Measurements from ENCODE around the gene SCGB3A2. TPM values are rescaled to one million over a fixed set of nuclear protein-coding genes. Genes with fewer than 3 reads are reported as not detected.

The SCGB3A2 gene
- polyA plus RNA-seq, 1 donor from 2014 or later = not detected

DNA sequence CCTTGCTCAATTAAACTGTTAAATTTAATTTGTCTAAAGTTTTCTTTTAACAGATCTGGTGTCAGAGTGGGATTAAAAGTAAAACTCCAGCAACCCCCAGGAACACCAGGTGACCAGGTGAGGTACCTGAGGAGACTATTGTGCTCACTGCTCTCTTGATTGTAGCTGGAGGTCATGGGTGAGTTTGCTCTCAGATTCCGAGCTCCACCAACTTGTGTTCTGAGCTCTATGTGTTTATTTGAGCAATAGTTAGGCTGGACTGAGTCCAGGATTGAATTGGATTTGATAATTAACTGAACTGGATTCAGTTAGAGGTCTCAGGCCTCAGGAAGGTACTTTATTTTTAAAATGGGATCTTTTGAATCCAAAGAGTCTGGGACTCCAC, 17.9 kb upstream of the SCGB3A2 start:
- TF ChIP-seq, protein P1, sequence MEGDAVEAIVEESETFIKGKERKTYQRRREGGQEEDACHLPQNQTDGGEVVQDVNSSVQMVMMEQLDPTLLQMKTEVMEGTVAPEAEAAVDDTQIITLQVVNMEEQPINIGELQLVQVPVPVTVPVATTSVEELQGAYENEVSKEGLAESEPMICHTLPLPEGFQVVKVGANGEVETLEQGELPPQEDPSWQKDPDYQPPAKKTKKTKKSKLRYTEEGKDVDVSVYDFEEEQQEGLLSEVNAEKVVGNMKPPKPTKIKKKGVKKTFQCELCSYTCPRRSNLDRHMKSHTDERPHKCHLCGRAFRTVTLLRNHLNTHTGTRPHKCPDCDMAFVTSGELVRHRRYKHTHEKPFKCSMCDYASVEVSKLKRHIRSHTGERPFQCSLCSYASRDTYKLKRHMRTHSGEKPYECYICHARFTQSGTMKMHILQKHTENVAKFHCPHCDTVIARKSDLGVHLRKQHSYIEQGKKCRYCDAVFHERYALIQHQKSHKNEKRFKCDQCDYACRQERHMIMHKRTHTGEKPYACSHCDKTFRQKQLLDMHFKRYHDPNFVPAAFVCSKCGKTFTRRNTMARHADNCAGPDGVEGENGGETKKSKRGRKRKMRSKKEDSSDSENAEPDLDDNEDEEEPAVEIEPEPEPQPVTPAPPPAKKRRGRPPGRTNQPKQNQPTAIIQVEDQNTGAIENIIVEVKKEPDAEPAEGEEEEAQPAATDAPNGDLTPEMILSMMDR (IDR thresholded peaks at IDR 0.05; ENCODE audit: poor library complexity, severe bottlenecking) = no peak
- no peak for TF ChIP-seq MXI1 (conservative IDR thresholded peaks at IDR 0.05; ENCODE audit: poor library complexity, severe bottlenecking)
- Histone ChIP-seq H3K9me3 (ENCODE audit: low read length) (no peaks in the 10 kb centered on the region), H3K79me2 (replicated peaks; ENCODE audit: insufficient read depth, low read length) (no peaks in the 10 kb centered on the region), H2AFZ (ENCODE audit: low read depth, low read length) (no peak overlapping the region), H3K27ac (ENCODE audit: low read length) (no peak overlapping the region), H3K4me2 (ENCODE audit: low read length) (no peak overlapping the region), H4K20me1 (ENCODE audit: insufficient read depth) (no peaks in the 10 kb centered on the region), H3K27me3 (ENCODE audit: insufficient read depth, low read depth, low read length) (no peaks in the 10 kb centered on the region), H3K4me3 (ENCODE audit: low read length) (no peak overlapping the region), H3K36me3 (ENCODE audit: insufficient read depth, low read length) (no peaks in the 10 kb centered on the region), H3F3A (ENCODE audit: insufficient read depth, low read length, poor library complexity, severe bottlenecking) (no peaks in the 10 kb centered on the region), H3K9me2 (ENCODE audit: insufficient read depth, low read length) (no peaks in the 10 kb centered on the region), H3K9ac (ENCODE audit: low read length) (no peak overlapping the region)

DNA sequence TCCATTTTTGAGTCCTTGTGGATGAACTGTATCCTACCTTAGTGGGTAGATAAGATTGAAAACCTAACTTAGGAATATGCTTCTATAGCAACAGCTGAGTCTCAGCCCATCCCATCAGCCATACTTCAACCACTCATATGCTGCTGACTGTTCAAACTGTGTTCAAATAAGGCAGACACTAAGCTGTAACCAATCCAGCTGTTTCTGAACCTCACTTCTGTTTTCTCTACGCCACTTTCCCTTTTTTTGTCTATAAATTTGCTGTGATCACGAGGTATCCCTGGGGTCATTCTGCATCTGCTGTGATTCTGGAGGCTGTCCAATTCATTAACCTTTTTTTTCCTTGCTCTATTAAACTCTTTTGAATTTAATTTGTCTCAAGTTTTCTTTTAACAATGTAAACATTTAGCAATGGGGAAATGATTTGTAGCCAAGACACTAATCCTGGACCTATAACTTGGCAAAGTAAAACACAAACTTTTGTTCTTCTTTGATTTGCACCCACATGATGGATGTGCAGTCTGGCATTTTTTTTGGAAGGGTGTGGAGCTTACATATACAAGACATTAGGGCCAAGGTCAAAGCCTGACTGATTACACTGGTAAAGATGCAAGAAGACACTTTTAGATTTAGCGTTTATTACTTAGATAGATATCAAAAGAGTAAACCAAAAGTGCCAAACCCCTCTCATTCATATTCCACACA, 14.9 kb upstream of the SCGB3A2 start:
- TF ChIP-seq EZH2 (IDR thresholded peaks at IDR 0.05; ENCODE audit: borderline replicate concordance, insufficient read depth, low read length, poor library complexity, severe bottlenecking) = no peak
- no peak for TF ChIP-seq POLR2AphosphoS5 (IDR thresholded peaks at IDR 0.05)
- no peak for TF ChIP-seq EP300 (conservative IDR thresholded peaks at IDR 0.05; ENCODE audit: poor library complexity, severe bottlenecking)
- TF ChIP-seq, protein P1 (IDR thresholded peaks at IDR 0.05; ENCODE audit: poor library complexity, severe bottlenecking) = no peak
- TF ChIP-seq, protein P2, sequence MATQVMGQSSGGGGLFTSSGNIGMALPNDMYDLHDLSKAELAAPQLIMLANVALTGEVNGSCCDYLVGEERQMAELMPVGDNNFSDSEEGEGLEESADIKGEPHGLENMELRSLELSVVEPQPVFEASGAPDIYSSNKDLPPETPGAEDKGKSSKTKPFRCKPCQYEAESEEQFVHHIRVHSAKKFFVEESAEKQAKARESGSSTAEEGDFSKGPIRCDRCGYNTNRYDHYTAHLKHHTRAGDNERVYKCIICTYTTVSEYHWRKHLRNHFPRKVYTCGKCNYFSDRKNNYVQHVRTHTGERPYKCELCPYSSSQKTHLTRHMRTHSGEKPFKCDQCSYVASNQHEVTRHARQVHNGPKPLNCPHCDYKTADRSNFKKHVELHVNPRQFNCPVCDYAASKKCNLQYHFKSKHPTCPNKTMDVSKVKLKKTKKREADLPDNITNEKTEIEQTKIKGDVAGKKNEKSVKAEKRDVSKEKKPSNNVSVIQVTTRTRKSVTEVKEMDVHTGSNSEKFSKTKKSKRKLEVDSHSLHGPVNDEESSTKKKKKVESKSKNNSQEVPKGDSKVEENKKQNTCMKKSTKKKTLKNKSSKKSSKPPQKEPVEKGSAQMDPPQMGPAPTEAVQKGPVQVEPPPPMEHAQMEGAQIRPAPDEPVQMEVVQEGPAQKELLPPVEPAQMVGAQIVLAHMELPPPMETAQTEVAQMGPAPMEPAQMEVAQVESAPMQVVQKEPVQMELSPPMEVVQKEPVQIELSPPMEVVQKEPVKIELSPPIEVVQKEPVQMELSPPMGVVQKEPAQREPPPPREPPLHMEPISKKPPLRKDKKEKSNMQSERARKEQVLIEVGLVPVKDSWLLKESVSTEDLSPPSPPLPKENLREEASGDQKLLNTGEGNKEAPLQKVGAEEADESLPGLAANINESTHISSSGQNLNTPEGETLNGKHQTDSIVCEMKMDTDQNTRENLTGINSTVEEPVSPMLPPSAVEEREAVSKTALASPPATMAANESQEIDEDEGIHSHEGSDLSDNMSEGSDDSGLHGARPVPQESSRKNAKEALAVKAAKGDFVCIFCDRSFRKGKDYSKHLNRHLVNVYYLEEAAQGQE (IDR thresholded peaks at IDR 0.05; ENCODE audit: borderline replicate concordance) = no peak
- TF ChIP-seq RAD21 (conservative IDR thresholded peaks at IDR 0.05) = no peak
- no peak for TF ChIP-seq SMC3 (conservative IDR thresholded peaks at IDR 0.05; ENCODE audit: poor library complexity)
- no peak for TF ChIP-seq MXI1 (conservative IDR thresholded peaks at IDR 0.05; ENCODE audit: poor library complexity, severe bottlenecking)
- TF ChIP-seq TAF1 (IDR thresholded peaks at IDR 0.05; ENCODE audit: low read depth) = no peak
- H3F3A ChIP-seq (ENCODE audit: insufficient read depth, low read length, poor library complexity, severe bottlenecking) = no peaks in the 10 kb centered on the region
- H3K36me3 ChIP-seq (ENCODE audit: insufficient read depth, low read length) = no peaks in the 10 kb centered on the region

More for the DNA sequence above, 14.9 kb upstream of the SCGB3A2 start:
- Histone ChIP-seq H3K9me2 (ENCODE audit: insufficient read depth, low read length) (no peaks in the 10 kb centered on the region), H3K9ac (ENCODE audit: low read length) (no peak overlapping the region), H3K4me2 (ENCODE audit: low read length) (no peak overlapping the region), H3K9me3 (ENCODE audit: low read length) (no peaks in the 10 kb centered on the region), H2AFZ (ENCODE audit: low read depth, low read length) (no peak overlapping the region), H4K20me1 (ENCODE audit: insufficient read depth) (no peaks in the 10 kb centered on the region), H3K79me2 (replicated peaks; ENCODE audit: insufficient read depth, low read length) (no peaks in the 10 kb centered on the region), H3K4me3 (ENCODE audit: low read length) (no peak overlapping the region), H3K27me3 (ENCODE audit: insufficient read depth, low read depth, low read length) (no peaks in the 10 kb centered on the region), H3K27ac (ENCODE audit: low read length) (no peak overlapping the region)
